GM18526 (cell line): ENCODE results near the gene RIC3.

ENCODE experiments used
- POLR2A ChIP-seq: IDR thresholded peaks from 3 replicates; pipeline ENCODE4 v1.6.1; 2011; ENCODE audit not compliant: insufficient read length; ENCODE audit errors: extremely low read depth

RIC3 gene

DNA sequence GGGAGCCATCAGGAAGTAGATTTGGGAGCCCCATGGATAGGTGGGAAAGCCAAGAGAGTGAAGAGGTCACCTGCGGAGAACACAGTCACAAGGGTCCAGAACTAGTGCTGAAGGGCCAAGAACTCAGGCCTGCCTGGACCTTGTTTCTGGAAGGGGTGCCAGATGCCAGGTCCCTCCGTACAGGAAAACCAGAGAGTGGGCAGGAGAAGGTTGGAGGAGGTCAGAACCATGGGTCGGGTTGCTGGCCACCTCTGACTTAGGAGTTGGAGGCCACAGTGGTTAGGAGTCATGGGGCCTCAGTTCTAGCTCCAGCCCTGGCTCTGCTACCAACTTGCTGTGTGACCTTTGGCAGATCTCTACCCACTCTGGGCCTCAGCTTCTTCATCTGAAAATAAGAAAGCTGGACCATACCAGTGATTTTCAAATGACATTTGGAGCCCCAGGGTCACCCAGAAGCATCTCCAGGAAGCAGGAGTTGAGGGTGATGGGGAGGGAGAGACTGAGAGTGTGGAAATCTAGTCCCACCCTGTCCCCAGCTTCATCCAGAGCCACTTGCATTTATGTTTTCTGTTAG, 108.6 kb downstream of the RIC3 start:
- TF ChIP-seq POLR2A: no peak

DNA sequence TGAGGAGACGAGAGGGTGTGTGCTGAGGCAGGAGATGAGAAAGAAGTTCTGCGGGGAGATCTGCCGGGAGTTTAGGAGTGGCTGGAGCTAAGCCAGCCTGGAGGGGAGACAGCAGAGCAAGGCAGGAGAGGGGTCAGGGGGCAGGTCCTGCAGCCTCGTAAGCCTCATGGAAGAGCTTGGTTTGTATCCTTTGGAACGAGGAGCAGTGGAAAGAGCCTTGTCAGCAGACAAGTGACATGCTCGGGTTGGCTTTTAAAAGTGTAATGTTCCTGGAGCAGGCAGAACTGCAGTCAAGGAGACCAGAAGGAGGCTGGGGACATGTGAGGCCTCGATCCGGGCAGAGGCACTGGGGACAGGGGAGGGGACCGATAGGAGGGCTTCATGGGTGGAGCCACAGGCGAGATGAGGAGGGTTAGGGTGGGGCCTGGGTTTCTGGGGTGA, 109.2 kb downstream of the RIC3 start:
- no peak for TF ChIP-seq POLR2A

DNA sequence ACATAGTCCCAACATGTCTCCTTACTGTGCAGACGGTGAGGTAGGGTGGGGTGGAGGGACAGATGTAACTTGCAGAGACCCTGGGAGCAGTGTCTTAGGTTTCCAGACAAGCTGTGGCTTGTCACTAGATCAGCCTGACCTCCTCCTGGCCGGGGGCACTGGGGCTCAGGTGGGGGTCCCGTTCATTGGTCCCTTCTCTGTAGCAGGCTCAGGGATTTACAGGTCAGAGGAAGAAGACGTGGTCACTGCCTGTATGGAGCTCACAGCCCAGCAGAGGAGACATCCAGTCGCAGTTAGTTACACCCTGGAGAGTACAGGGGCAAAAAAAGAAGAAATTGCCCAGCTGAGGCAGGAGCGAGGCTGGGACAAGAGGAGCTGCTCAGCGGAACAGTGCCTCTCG, 109.8 kb downstream of the RIC3 start:
- no peak for TF ChIP-seq POLR2A

DNA sequence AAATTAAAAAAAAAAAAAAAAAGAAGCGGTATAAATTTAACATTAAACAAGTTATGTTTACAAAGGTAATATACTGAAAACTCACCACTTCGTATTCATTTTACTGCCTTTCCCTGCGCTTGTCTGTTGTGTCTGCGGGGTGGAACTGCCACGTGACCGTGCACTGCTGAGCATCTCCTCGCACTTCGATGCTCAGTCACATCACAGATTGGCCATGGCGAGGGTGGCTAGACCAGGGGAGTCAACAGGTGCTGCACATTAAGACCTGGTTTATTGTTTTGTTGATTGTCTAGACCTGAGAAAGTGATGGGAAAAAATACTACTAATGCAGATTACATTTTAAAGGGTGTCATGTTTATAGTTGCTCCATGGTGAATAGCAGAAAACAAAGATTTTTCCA, 110.6 kb downstream of the RIC3 start:
- no peak for TF ChIP-seq POLR2A

DNA sequence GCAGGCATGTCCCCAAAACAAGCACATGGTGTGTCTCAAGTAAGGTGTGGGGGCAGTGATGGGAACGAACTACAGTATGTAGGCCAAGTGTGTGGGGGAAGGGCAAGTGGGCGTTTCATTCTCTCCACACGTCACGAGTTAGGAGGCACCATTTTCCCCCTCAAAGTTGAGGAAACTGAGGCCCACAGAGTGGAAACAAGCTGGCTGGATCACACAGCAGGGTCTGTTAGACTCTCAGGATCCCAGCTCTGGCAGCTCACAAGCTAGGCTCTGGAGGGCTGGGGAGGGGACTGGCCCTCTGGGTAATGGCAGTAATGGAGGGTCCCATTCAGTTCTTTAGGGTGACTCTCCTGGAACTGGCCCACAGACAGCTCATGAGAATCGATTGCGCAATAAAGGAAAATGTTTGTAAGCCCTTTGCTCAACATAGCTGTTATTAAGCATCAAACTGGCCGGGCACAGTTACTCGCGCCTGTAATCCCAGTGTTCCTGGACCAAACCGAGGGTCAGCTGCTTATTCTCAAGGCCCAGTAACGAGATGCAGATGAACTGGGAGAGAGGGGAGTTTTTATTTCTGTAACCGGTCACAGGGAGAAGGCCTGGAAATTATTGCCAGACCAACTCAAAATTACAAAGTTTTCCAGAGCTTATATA, 111.9 kb downstream of the RIC3 start:
- TF ChIP-seq POLR2A: no peak
